ENCODE data around the gene SUPT3H. TPM values are rescaled to one million over a fixed set of nuclear protein-coding genes. Genes with fewer than 3 reads are reported as not detected.

The SUPT3H gene
- total and polyA plus RNA-seq, 2 of the 13 experiments (the other 11 are each of a cell fraction or from before 2014, with no cell fraction given), result 11.9 to 36.1 TPM

- H3K9me3 ChIP-seq (ENCODE audit: low read length), result no peaks in the 10 kb centered on the region
- H3K4me2 ChIP-seq (ENCODE audit: low read depth, low read length), result no peak overlapping the region
- no TSS peak for BruUV-seq (replicated peaks)
- ChIA-PET CTCF (ENCODE audit: low intra/inter-chr PET ratio, low total read pairs) (no interaction called here), POLR2A (no interaction called here)
- H3K79me2 ChIP-seq (ENCODE audit: insufficient read depth, low read length), result no peaks in the 10 kb centered on the region
- peaks cover 11% of the 10 kb centered on the region for H3K4me1 ChIP-seq (ENCODE audit: insufficient read depth, low read length)
- H3K27me3 ChIP-seq (ENCODE audit: control insufficient read depth in 1 of 2, insufficient read depth in 2 of 2, low read length in 2 of 2), result no peaks in the 10 kb centered on the region
- no peaks in the 10 kb centered on the region for H4K20me1 ChIP-seq (ENCODE audit: insufficient read depth, low read length)
- no peak for TF ChIP-seq ZNF496 (CRISPR knock-in tag; IDR thresholded peaks at IDR 0.05; ENCODE audit: insufficient replicate concordance)
- no peak for TF ChIP-seq SRSF9 (IDR thresholded peaks at IDR 0.05; ENCODE audit: borderline replicate concordance, insufficient read depth, low read depth, low read length, poor library complexity, severe bottlenecking)
- no peak for TF ChIP-seq ATRX (CRISPR knock-in tag; IDR thresholded peaks at IDR 0.05; ENCODE audit: borderline replicate concordance)
- no peak for TF ChIP-seq RAD21 (CRISPR knock-in tag; IDR thresholded peaks at IDR 0.05)
- no peak for TF ChIP-seq SRSF4 (IDR thresholded peaks at IDR 0.05; ENCODE audit: low read depth, low read length, poor library complexity, severe bottlenecking)
- no peak for TF ChIP-seq RFXAP (CRISPR knock-in tag; IDR thresholded peaks at IDR 0.05; ENCODE audit: borderline replicate concordance)
- TF ChIP-seq PRDM4 (CRISPR knock-in tag; IDR thresholded peaks at IDR 0.05; ENCODE audit: borderline replicate concordance), result no peak
- TF ChIP-seq MBD4 (IDR thresholded peaks at IDR 0.05; ENCODE audit: borderline replicate concordance, low read length), result no peak
- TF ChIP-seq ZBTB7B (CRISPR knock-in tag; IDR thresholded peaks at IDR 0.05), result no peak
- TF ChIP-seq MLLT10 (CRISPR knock-in tag; IDR thresholded peaks at IDR 0.05), result no peak
- TF ChIP-seq RARA (CRISPR knock-in tag; IDR thresholded peaks at IDR 0.05), result no peak
- no peak for TF ChIP-seq ZNF12 (CRISPR knock-in tag; IDR thresholded peaks at IDR 0.05)
- no peak for TF ChIP-seq ZNF781 (CRISPR knock-in tag; IDR thresholded peaks at IDR 0.05; ENCODE audit: borderline replicate concordance, not compliant biosample characterization)
- TF ChIP-seq ZFP90 (CRISPR knock-in tag; IDR thresholded peaks at IDR 0.05; ENCODE audit: borderline replicate concordance), result no peak
- TF ChIP-seq NCOR1 (IDR thresholded peaks at IDR 0.05; ENCODE audit: borderline replicate concordance, low read length), result no peak
- H2AFZ ChIP-seq (ENCODE audit: low read length), result no peak overlapping the region
- no peaks in the 10 kb centered on the region for H3K36me3 ChIP-seq (replicated peaks in 1 of 2; ENCODE audit: control insufficient read depth in 1 of 2, insufficient read depth in 2 of 2, low read length in 2 of 2)
- no peak overlapping the region for H3K4me3 ChIP-seq (replicated peaks in 1 of 3; ENCODE audit: insufficient read depth in 1 of 3, low read depth in 2 of 3, low read length in 3 of 3)
- no peak for DNase-seq (ENCODE audit: low spot score)
- intact Hi-C loops (cut with micrococcal nuclease; ENCODE audit: unreplicated experiment), result no loop called here
- WGBS (ENCODE audit: low lambda C conversion rate), result 100% methylated on average over 1 of the region's 1 CpG
- H3K9ac ChIP-seq (ENCODE audit: insufficient read depth, low read depth, low read length), result no peak overlapping the region
- in situ Hi-C loops (cut with HindIII; ENCODE audit: extremely low pct_ligation_motif_present, low pct_unique_long_range_greater_than_20kb), result no loop called here
- no peak for FAIRE-seq
- no peak for ATAC-seq
- H3K27ac ChIP-seq (ENCODE audit: extremely low read length, insufficient read depth, low read length), result no peak overlapping the region
Observed at GRCh38 chr6:45300736-45301135, 77.0 kb downstream of the SUPT3H start.

All from HepG2 (cell line).